ENCODE measurements around the gene OR5AU1.

The OR5AU1 gene

GRCh38 chr14:21106176-21106497 lies 49.7 kb downstream of the OR5AU1 start:
- DNase-seq, result no peak

- no peak for DNase-seq
Observed at GRCh38 chr14:21105095-21105494, 50.8 kb downstream of the OR5AU1 start.
